ENCODE results near the gene YPEL2.

DNA sequence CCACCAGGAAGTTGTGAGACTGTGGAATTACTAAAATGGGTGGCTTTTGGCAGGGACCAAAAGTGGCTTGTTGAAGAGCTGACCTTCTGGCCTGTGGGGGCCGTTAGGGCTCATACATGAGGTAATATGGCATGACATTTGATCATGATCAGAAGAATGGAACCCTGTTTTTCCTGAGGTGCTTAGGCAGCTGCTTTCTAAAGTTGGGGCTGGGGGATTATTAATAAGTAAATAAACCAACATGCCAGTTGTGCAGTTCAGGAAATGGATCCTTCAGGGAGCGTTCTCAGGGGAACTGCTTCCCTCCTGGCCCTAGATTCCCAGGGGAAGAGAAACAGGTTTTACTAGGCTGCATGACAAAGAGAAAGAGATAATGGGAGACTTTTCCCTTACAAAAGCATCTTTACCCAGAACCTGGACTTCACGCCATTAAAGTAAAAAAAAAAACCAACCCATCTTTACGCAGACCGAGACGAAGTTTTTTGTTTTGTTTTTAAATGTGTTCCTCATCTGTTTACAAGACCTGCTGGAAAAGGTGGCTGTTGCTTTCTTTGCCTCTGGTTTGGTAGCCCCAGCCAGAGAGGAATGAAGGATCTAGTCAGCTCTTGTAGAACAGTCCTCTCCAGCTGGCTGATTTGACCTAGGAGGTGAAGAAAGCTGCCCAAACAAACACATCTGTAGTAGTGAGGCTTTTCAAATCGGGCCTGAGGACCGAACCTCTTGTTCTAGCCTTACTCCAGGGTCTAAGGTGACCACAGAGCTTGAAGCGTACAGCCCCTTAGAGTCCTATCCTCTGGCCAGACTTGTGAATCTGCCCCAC, 22.7 kb downstream of the YPEL2 start:
- TF ChIP-seq, protein P1, sequence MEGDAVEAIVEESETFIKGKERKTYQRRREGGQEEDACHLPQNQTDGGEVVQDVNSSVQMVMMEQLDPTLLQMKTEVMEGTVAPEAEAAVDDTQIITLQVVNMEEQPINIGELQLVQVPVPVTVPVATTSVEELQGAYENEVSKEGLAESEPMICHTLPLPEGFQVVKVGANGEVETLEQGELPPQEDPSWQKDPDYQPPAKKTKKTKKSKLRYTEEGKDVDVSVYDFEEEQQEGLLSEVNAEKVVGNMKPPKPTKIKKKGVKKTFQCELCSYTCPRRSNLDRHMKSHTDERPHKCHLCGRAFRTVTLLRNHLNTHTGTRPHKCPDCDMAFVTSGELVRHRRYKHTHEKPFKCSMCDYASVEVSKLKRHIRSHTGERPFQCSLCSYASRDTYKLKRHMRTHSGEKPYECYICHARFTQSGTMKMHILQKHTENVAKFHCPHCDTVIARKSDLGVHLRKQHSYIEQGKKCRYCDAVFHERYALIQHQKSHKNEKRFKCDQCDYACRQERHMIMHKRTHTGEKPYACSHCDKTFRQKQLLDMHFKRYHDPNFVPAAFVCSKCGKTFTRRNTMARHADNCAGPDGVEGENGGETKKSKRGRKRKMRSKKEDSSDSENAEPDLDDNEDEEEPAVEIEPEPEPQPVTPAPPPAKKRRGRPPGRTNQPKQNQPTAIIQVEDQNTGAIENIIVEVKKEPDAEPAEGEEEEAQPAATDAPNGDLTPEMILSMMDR (conservative IDR thresholded peaks at IDR 0.05; ENCODE audit: low read length) = no peak
- TF ChIP-seq EZH2phosphoT487 (IDR thresholded peaks at IDR 0.05; ENCODE audit: borderline replicate concordance) = no peak
